MM.1S (cell line): ENCODE measurements around the gene TTC28.

Experiments
- CTCF ChIP-seq: fragments of 300-600 bp; sonication (generic); IDR thresholded peaks from 2 replicates; pipeline ENCODE4 v1.5.1; 2016; ENCODE audit warnings: antibody characterized with exemption, low read length, mixed read lengths
- EZH2 ChIP-seq: fragments of 300-600 bp; sonication (generic); optimal IDR thresholded peaks from 2 replicates; pipeline ENCODE3; 2017; ENCODE audit warnings: low read depth, mild to moderate bottlenecking, antibody characterized with exemption, low read length, mixed read lengths

GRCh38 chr22:28574159-28574788 is 105.4 kb downstream of the TTC28 start:
- no peak for TF ChIP-seq CTCF
- TF ChIP-seq EZH2, result no peak
